Measurements from ENCODE around the gene C1D.

The C1D gene, protein sequence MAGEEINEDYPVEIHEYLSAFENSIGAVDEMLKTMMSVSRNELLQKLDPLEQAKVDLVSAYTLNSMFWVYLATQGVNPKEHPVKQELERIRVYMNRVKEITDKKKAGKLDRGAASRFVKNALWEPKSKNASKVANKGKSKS

DNA sequence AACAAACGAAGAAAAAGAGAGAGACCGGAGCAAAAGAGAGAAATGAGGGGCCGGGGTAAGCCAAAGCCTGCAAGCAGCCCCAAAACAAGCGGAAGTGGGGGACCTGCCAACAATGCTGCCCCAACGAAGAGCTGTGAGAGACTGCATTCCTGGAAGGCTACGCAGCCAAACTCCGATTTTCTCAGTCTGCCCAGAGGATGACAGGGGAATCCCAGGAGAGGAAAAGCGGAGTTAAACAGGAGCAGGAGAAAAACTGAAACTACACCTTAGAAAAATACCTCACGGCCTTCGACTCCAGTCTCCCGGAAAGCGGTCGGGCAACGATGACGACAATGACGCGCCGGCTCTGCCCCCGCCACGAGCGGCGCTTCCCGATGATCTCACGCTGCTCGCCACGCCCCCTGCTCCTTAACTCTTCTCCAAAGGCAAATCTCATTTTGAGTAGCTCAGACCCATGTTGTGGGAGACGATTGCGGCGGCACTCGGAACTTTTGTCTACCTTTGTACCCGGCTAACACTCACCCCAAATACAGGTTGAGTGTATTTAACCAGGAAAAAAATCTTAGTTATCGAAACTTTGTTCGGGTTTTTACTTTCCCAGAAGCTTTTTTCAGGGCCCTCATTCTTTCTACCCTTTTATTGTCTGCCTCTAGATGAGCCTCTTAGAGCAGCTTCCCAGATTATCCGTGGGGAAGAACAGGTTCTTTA, at the start of gene C1D:
C1D (minus strand) TSS at position 325 of the 708 bp plus-strand sequence. CDS start 15,694 bp downstream, outside the sequence.
- Histone ChIP-seq H3K9me3 (no peaks in the 10 kb centered on the region), H3K4me3 (peak within 1 kb of the TSS; percentile 91), H3K4me1 (peaks cover 11% of the 10 kb centered on the region), H3K36me3 (replicated peaks) (no peaks in the 10 kb centered on the region), H3K27me3 (ENCODE audit: low read depth) (no peaks in the 10 kb centered on the region)
- in situ Hi-C loops (cut with MboI; ENCODE audit: low sequenced_read_pairs): no loop called here
- DNase-seq (ENCODE audit: low spot score in 2 of 2): peak; percentile 86 to 96

DNA sequence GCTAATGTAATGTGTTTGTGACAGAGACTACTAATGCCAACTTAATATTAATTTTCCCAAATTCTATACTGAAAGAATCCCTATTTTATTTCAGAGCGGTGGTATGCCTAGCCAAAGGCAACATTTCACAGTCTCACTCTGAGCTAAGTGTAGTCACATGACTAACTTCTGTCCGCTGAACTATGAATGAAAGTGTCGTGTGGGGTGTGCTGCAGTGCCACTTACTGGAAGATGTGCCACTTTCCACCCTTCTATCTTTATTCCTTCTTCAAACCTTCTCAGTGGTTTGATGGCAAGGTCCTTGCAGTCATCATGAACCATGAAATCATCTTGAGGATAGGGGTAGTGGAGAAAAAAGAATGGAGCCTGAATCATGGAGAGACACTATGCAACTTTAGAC, 47.3 kb upstream of the C1D start:
- H3K4me3 ChIP-seq: no peak overlapping the region
- no peaks in the 10 kb centered on the region for H3K27me3 ChIP-seq (ENCODE audit: low read depth)
- no peaks in the 10 kb centered on the region for H3K9me3 ChIP-seq
- H3K4me1 ChIP-seq: no peaks in the 10 kb centered on the region
- in situ Hi-C loops (cut with MboI; ENCODE audit: low sequenced_read_pairs): loop anchor here (25.0 kb wide), 1 partner anchor 327 kb away; no protein-coding TSS in a partner anchor
- no peak for DNase-seq (ENCODE audit: low spot score in 2 of 2)
- no peaks in the 10 kb centered on the region for H3K36me3 ChIP-seq (replicated peaks)

DNA sequence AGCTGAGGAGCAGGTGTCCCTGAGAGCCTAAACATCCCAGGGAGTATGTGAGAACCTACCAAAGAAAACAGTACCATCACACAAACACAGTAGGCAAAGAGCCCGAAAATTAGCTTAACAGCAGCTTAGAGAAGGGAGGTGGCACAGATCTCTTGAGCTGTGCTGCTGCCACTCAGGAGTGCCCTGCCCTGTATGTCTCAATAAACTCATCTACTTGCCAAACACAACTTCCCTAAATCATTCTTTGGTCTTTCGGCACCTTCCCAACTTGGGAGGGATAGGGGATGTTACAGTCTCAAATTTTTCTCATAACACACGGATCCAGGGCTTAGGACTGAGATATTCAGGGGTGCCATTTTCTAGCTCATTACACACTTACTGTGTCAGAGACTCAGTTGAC, 45.3 kb upstream of the C1D start:
- Histone ChIP-seq H3K4me3 (no peak overlapping the region), H3K9me3 (no peaks in the 10 kb centered on the region), H3K36me3 (replicated peaks) (no peaks in the 10 kb centered on the region), H3K27me3 (ENCODE audit: low read depth) (no peaks in the 10 kb centered on the region), H3K4me1 (no peaks in the 10 kb centered on the region)
- no peak for DNase-seq (ENCODE audit: low spot score in 2 of 2)
- in situ Hi-C loops (cut with MboI; ENCODE audit: low sequenced_read_pairs): loop anchor here (25.0 kb wide), 1 partner anchor 329 kb away; no protein-coding TSS in a partner anchor

DNA sequence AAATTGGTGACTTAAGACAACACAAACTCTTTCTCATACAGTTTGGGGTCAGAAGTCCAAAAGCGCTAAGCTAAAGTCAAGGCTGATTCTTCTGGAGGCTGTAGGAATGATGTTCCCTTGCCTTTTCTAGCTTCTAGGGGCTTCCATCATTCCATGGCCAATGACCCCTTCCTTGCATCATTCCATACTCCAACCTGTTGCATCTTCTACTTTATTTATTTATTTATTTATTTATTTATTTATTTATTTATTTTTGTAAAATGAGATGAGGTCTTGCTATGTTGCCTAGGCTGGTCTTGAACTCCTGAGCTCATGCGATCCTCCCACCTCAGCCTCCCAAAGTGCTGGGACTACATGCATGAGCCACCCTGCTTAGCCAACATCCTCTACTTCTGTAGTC, 44.7 kb upstream of the C1D start:
- in situ Hi-C loops (cut with MboI; ENCODE audit: low sequenced_read_pairs): loop anchor here (25.0 kb wide), 1 partner anchor 330 kb away; no protein-coding TSS in a partner anchor
- DNase-seq (ENCODE audit: low spot score in 2 of 2): no peak
- Histone ChIP-seq H3K27me3 (ENCODE audit: low read depth) (no peaks in the 10 kb centered on the region), H3K4me1 (no peaks in the 10 kb centered on the region), H3K36me3 (replicated peaks) (no peaks in the 10 kb centered on the region), H3K9me3 (no peaks in the 10 kb centered on the region), H3K4me3 (no peak overlapping the region)

DNA sequence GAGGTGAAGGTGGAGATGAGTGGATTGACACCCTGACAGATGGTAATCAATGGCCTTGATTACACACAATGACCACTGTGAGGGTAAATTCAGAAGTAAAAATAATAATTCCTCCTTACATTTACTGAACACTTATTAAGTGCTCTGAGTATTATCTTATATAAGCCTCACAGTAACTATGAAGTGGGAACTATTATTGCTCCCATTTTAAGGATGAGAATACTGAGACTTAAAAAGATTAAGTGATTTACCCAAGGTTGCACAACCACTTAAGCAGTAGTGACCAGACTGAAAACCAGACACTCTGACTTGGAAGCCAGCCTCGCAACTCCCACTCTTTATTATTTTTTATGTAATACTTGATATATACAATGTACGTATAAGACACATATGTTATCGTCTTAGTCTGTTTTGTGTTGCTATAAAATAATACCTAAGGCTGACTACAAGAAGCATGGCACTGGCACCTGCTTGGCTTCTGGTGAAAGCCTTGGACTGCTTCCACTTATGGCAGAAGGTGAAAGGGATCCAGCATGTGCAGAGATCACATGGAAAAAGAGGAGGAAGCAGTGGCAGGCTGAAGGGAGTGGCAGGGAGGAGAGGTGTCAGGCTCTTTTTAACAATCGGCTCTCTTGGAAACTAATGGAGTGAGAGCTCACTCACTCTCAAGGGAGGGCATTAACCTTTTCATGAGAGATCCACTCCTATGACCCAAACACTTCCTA, 41.5 kb upstream of the C1D start:
- H3K36me3 ChIP-seq (replicated peaks): no peaks in the 10 kb centered on the region
- H3K27me3 ChIP-seq (ENCODE audit: low read depth): 0 out of 2 replicates have a peak, but pooled peaks cover 3% of the 10 kb centered on the region
- no peak overlapping the region for H3K4me3 ChIP-seq
- in situ Hi-C loops (cut with MboI; ENCODE audit: low sequenced_read_pairs): loop anchor here (25.0 kb wide), 1 partner anchor 333 kb away; no protein-coding TSS in a partner anchor
- DNase-seq (ENCODE audit: low spot score in 2 of 2): no peak
- no peaks in the 10 kb centered on the region for H3K4me1 ChIP-seq
- no peaks in the 10 kb centered on the region for H3K9me3 ChIP-seq

DNA sequence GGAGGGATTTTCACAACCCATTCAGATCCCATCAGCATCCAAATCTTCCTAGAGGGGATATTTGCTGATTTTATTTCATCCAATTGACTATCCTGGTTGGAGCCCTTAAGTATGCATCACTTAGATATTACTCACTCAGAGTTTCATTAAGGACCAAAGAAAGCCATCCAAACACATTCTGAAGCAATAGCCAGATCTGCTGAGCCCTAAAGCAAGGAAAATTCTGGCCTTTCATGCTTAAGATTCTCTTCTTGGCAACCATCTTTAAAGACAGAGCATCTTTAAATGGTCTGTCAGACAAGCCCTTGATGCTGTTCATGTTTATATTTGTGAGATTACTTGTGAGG, 40.9 kb upstream of the C1D start:
- no peaks in the 10 kb centered on the region for H3K9me3 ChIP-seq
- no peaks in the 10 kb centered on the region for H3K36me3 ChIP-seq (replicated peaks)
- no peaks in the 10 kb centered on the region for H3K4me1 ChIP-seq
- H3K4me3 ChIP-seq: no peak overlapping the region
- 0 out of 2 replicates have a peak, but pooled peaks cover 3% of the 10 kb centered on the region for H3K27me3 ChIP-seq (ENCODE audit: low read depth)
- DNase-seq (ENCODE audit: low spot score in 2 of 2): no peak
- in situ Hi-C loops (cut with MboI; ENCODE audit: low sequenced_read_pairs): loop anchor here (25.0 kb wide), 1 partner anchor 334 kb away; no protein-coding TSS in a partner anchor

DNA sequence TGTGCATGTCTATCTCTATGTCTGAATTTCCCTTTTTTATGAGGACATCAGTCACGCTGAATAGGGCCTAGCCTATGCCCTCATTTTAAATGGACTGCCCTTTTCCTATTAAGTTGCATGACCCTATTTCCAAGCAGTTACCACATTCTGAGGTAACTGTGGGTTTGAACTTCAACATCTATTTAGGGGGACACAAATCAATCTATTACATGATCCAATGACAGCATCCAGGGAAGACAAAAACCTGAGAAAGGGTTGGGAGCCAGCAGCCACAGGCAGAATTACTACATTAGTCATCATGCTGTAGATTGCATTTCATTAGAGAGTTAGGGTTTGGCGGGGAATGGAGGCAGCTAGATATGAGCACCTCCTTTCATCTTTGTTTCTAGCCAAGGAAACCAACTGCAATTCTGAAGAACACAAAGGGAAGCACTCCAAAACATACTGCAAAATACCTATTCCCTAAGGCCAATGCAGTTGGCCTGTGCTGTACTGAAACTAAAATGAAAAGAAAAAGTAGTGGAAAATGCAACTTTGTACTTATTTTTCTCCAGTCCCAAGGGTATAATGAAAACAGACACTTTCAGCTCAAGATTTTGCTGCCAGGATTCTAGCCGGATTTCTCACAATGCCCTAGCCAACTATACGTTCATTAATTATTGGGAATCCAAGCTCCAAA, 40.4 kb upstream of the C1D start:
- Histone ChIP-seq H3K4me3 (no peak overlapping the region), H3K4me1 (no peaks in the 10 kb centered on the region), H3K36me3 (replicated peaks) (no peaks in the 10 kb centered on the region), H3K9me3 (no peaks in the 10 kb centered on the region), H3K27me3 (ENCODE audit: low read depth) (0 out of 2 replicates have a peak, but pooled peaks cover 3% of the 10 kb centered on the region)
- no peak for DNase-seq (ENCODE audit: low spot score in 2 of 2)
- in situ Hi-C loops (cut with MboI; ENCODE audit: low sequenced_read_pairs): loop anchor here (25.0 kb wide), 1 partner anchor 334 kb away; no protein-coding TSS in a partner anchor

DNA sequence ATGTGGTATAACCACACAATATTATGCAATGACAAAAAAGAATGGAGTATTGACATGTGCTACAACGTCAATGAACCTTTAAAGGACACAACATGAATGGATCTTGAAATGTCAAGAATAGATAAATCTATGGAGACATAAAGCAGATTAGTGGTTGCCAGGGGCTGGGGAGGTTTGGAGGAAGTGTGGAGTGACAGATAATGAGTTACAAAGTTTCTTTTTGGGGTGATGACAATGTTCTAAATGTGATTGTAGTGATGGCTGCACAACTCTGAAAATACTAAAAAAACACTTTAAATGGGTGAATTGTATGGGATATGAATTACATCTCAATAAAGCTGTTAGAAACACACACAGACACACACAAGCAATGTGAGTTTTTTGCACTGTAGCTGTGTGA, 37.4 kb upstream of the C1D start:
- H3K9me3 ChIP-seq: no peaks in the 10 kb centered on the region
- H3K27me3 ChIP-seq (ENCODE audit: low read depth): 0 out of 2 replicates have a peak, but pooled peaks cover 3% of the 10 kb centered on the region
- in situ Hi-C loops (cut with MboI; ENCODE audit: low sequenced_read_pairs): loop anchor here (25.0 kb wide), 1 partner anchor 337 kb away; no protein-coding TSS in a partner anchor
- DNase-seq (ENCODE audit: low spot score in 2 of 2): no peak
- no peaks in the 10 kb centered on the region for H3K4me1 ChIP-seq
- H3K36me3 ChIP-seq (replicated peaks): no peaks in the 10 kb centered on the region
- no peak overlapping the region for H3K4me3 ChIP-seq

DNA sequence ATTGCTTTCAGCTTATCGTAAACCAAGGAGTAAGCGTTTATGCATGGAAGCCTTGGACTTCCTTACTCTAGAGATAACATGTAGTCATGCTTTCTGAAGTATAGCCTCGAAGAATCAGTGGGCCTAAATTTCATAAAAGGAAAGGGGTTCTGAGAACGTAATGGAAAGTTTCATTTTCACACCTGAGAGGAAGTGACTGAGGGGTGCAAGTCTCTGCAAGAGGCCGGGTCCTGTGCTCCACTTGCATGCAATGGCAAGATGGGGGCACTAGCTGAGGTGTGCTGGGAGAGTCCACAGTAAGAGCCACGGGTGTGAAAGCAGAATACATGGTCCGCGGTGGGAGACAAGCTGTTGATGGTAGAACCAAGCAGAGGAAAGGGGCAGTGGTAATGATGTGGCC, 36.5 kb upstream of the C1D start:
- no peak for DNase-seq (ENCODE audit: low spot score in 2 of 2)
- H3K9me3 ChIP-seq: no peaks in the 10 kb centered on the region
- H3K27me3 ChIP-seq (ENCODE audit: low read depth): 0 out of 2 replicates have a peak, but pooled peaks cover 3% of the 10 kb centered on the region
- in situ Hi-C loops (cut with MboI; ENCODE audit: low sequenced_read_pairs): no loop called here
- no peaks in the 10 kb centered on the region for H3K4me1 ChIP-seq
- H3K4me3 ChIP-seq: no peak overlapping the region
- no peaks in the 10 kb centered on the region for H3K36me3 ChIP-seq (replicated peaks)

DNA sequence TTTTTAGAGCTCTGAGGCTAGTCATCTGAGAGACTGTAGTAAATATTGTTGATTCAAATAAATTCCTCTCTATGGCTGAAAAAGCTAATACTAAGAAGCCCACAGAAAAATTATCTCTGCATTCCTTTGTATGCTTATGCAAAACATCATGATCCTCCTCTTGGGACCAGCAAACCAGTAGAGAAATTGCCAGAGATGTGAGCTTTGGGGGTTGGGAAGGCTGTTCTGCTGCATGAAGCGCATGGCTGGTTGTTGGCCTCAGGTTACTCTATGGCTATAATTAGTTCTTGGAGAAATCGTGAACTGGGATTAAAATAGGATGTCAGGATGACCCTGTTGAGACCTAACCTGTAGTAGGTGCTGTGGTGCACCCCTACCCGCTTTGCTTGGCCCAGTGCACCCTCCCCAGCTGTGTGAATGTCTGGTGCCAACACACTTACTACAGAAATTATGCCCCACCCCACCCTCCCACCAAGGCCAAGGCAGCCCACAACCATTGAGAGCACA, 35.5 kb upstream of the C1D start:
- Histone ChIP-seq H3K9me3 (no peaks in the 10 kb centered on the region), H3K36me3 (replicated peaks) (no peaks in the 10 kb centered on the region), H3K27me3 (ENCODE audit: low read depth) (0 out of 2 replicates have a peak, but pooled peaks cover 3% of the 10 kb centered on the region), H3K4me3 (no peak overlapping the region), H3K4me1 (no peaks in the 10 kb centered on the region)
- no peak for DNase-seq (ENCODE audit: low spot score in 2 of 2)
- in situ Hi-C loops (cut with MboI; ENCODE audit: low sequenced_read_pairs): no loop called here

DNA sequence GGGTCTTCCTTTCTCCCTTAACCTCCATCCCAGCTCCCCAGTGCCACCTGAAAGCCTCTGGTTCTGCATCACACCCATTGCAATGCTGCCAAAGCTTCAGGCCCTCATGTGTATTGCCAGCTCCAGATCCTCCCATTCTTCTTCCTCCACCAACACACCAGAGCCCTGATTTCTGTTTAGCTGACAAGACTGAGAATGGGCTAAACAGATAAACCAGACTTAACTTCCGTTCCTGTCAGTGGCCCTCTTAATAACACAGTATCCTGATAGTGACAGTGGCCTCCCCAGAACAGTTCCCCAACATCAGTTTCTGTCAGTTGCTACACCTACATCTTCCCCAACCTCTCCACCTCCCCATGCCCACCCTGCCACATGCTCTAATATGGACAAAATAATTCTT, 31.3 kb upstream of the C1D start:
- in situ Hi-C loops (cut with MboI; ENCODE audit: low sequenced_read_pairs): no loop called here
- Histone ChIP-seq H3K36me3 (replicated peaks) (no peaks in the 10 kb centered on the region), H3K4me1 (no peaks in the 10 kb centered on the region), H3K4me3 (no peak overlapping the region), H3K9me3 (no peaks in the 10 kb centered on the region), H3K27me3 (ENCODE audit: low read depth) (peaks cover 4% of the 10 kb centered on the region; the same call in 1 of the 2 replicates)
- no peak for DNase-seq (ENCODE audit: low spot score in 2 of 2)

DNA sequence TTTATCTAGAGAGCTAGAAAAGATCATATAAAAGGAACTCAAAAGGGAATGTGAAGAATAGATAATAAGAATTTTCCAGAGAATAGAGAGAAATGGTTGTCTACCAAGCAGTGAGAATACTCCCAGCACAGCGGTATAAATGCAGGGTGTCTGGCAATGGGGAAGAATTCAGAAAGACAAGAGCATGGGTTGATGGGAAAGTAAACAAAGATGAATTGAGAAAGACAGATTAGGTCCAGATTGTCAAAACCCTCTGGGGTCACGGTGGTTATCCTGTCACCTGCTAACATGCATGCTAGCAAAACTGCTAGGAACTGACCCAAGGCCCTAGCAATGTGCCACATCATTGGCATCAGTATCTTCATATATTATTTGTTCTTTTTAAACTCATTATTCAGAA, 30.8 kb upstream of the C1D start:
- Histone ChIP-seq H3K4me3 (no peak overlapping the region), H3K27me3 (ENCODE audit: low read depth) (peaks cover 4% of the 10 kb centered on the region; the same call in 1 of the 2 replicates), H3K36me3 (replicated peaks) (no peaks in the 10 kb centered on the region), H3K9me3 (no peaks in the 10 kb centered on the region), H3K4me1 (no peaks in the 10 kb centered on the region)
- in situ Hi-C loops (cut with MboI; ENCODE audit: low sequenced_read_pairs): no loop called here
- no peak for DNase-seq (ENCODE audit: low spot score in 2 of 2)

DNA sequence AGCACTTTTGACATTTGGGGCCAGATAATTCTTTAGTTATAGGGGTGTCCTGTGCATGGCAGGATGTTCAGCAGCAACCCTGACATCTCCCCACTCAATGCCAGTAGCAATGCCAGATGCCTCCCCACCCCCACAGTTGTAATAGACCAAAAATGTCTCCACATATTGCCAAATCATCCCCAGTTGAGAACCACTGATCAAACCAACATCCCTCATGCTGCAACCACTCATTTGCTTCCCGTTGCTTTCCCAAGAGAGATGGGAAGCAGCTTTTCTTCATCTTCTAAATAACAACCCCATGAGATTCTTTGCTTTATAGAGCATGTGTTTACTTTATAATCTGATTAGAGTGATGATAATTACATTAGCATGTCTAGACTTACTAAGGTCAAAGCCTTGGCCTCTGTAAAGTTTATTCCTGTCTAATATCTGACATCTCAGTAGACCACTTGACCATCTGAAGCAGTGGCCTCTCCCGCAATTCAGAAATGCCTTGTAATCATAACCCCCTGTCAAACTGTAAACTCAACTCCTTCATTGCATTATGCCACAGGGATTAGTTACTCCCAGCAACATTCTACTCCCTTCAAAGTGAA, 28.7 kb upstream of the C1D start:
- in situ Hi-C loops (cut with MboI; ENCODE audit: low sequenced_read_pairs): no loop called here
- Histone ChIP-seq H3K9me3 (no peaks in the 10 kb centered on the region), H3K36me3 (replicated peaks) (no peaks in the 10 kb centered on the region), H3K4me3 (no peak overlapping the region), H3K4me1 (no peaks in the 10 kb centered on the region), H3K27me3 (ENCODE audit: low read depth) (peaks cover 4% of the 10 kb centered on the region; the same call in 1 of the 2 replicates)
- no peak for DNase-seq (ENCODE audit: low spot score in 2 of 2)

Measured in HAP-1 (cell line).